HepG2 (cell line): ENCODE results near the gene CAPN10. TPM values are rescaled to one million over a fixed set of nuclear protein-coding genes. Genes with fewer than 3 reads are reported as not detected.

ENCODE experiments used
- BRCA1 ChIP-seq: sonication (generic); formaldehyde crosslinking; IDR thresholded peaks from 2 replicates; pipeline ENCODE4 v1.4.0; 2020; ENCODE audit warnings: missing genetic modification reagents
- CHD2 ChIP-seq: IDR thresholded peaks from 2 replicates; pipeline ENCODE4 v1.6.1; 2011; ENCODE audit warnings: low read depth, low read length, improper control_type of control experiment
- HNRNPLL ChIP-seq: fragments of 200-400 bp; formaldehyde crosslinking; IDR thresholded peaks from 2 replicates; pipeline ENCODE4 v1.6.1; 2017; ENCODE audit warnings: mild to moderate bottlenecking, low read depth, low read length; ENCODE audit not compliant: poor library complexity, severe bottlenecking
- KLF9 ChIP-seq: IDR thresholded peaks from 2 replicates; pipeline ENCODE4 v1.6.1; 2016; ENCODE audit warnings: low read depth
- REST ChIP-seq, 2 experiments: IDR thresholded peaks; 2 replicates each; pipeline ENCODE4 v1.6.1; 2011 to 2012; ENCODE audit warnings: low read length in 2 of 2, borderline replicate concordance in 1 of 2, low read depth in 1 of 2, mild to moderate bottlenecking in 1 of 2, moderate library complexity in 1 of 2
- SMC3 ChIP-seq: IDR thresholded peaks from 2 replicates; pipeline ENCODE4 v1.6.1; 2011; ENCODE audit warnings: low read length, improper control_type of control experiment
- SP5 ChIP-seq: IDR thresholded peaks from 2 replicates; pipeline ENCODE4 v1.6.1; 2016; ENCODE audit warnings: low read depth, borderline replicate concordance
- ZBTB1 ChIP-seq: sonication (generic); formaldehyde crosslinking; IDR thresholded peaks from 2 replicates; pipeline ENCODE4 v1.4.0; 2020; ENCODE audit warnings: missing genetic modification reagents, borderline replicate concordance
- ZNF121 ChIP-seq: sonication (generic); formaldehyde crosslinking; IDR thresholded peaks from 2 replicates; pipeline ENCODE4 v1.5.0; 2020; ENCODE audit warnings: mild to moderate bottlenecking, missing genetic modification reagents
- polyA plus RNA-seq, 8 experiments: library from polyadenylated mRNA; depleted of rRNA in 3 of 8; stranded (reverse) in 7 of 8; unstranded in 1 of 8; fragments of >200 nt; fragmentation: Illumina TruSeq in 4 of 8; extraction: Trizol in 4 of 8; gene quantifications; 2 replicates each; pipeline versions ENCODE4 v1.2.1 to v1.2.3, GENCODE V29; 2011 to 2016; ENCODE audit warnings: low read depth in 4 of 8, missing spikeins in 1 of 8, mixed read lengths in 1 of 8; ENCODE audit not compliant: insufficient read depth in 1 of 8
- total RNA-seq, 5 experiments: library from RNA; depleted of rRNA; stranded (reverse); fragments of >200 nt; fragmentation: Illumina TruSeq; extraction: Trizol; gene quantifications; 2 replicates each; pipeline ENCODE4 v1.2.3, GENCODE V29; 2016; ENCODE audit warnings: low read depth in 1 of 5
- TF ChIP-seq, protein P1 (sequence below): sonication (generic); formaldehyde crosslinking; IDR thresholded peaks from 2 replicates; pipeline ENCODE4 v1.9.0; 2021; ENCODE audit warnings: mild to moderate bottlenecking, missing genetic modification reagents
- TF ChIP-seq, protein P2 (sequence below), 2 experiments: sonication (generic) in 1 of 2; formaldehyde crosslinking in 1 of 2; IDR thresholded peaks; 2 replicates each; pipeline versions ENCODE4 v1.4.0 to v1.6.1; 2016 to 2020; ENCODE audit warnings: borderline replicate concordance in 1 of 2, low read depth in 1 of 2, mild to moderate bottlenecking in 1 of 2, missing genetic modification reagents in 1 of 2
- TF ChIP-seq, protein P3 (sequence below): sonication (generic); formaldehyde crosslinking; IDR thresholded peaks from 2 replicates; pipeline ENCODE4 v1.5.0; 2020; ENCODE audit warnings: missing genetic modification reagents

Gene CAPN10
- total and polyA plus RNA-seq, 2 of the 13 experiments (the other 11 are each of a cell fraction or from before 2014, with no cell fraction given) = 27.6 to 32.4 TPM

DNA sequence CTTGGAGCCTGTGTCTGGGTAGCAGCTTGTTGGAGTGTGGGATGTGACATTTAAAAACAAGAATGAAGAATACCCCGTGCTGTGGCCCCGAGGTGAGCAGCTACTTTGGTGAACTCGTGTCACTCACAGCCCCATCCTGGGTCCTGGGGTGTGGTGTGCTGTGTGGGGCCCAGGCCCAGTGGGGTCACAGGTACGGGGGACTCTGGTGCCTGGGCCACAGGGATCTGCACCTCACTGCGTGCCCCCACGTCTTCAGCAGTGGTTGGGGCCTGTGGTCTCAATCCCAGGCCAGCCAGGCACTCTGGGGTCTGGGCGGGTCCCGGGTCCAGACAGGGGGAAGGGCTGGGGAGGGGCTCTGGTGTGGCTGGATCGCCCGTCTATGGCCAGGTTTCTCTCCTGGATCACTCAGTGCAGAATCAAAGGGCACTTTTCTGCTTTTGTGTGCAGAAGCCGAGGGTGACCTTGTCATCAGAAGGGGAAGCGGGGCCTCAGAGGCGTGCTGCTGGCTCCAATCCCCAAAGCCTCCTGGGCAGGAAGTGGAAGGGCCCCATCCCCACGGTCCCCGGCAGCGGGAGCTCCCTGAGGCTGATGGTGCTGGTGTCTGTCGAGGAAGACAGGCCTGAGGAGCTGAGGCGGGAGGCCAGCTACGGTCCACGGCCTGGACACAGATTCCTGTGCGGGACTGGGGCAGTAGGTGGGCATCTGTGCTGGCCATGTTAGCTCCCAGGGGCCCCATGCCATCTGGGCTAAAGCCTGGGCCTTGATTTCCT lies 40.2 kb downstream of the CAPN10 start (continued):
- peak; percentile 61 for TF ChIP-seq ZNF121 (CRISPR knock-in tag)
- no peak for TF ChIP-seq CHD2
- TF ChIP-seq KLF9 (CRISPR knock-in tag) = no peak
- no peak for TF ChIP-seq ZBTB1 (CRISPR knock-in tag)
- TF ChIP-seq, protein P1, sequence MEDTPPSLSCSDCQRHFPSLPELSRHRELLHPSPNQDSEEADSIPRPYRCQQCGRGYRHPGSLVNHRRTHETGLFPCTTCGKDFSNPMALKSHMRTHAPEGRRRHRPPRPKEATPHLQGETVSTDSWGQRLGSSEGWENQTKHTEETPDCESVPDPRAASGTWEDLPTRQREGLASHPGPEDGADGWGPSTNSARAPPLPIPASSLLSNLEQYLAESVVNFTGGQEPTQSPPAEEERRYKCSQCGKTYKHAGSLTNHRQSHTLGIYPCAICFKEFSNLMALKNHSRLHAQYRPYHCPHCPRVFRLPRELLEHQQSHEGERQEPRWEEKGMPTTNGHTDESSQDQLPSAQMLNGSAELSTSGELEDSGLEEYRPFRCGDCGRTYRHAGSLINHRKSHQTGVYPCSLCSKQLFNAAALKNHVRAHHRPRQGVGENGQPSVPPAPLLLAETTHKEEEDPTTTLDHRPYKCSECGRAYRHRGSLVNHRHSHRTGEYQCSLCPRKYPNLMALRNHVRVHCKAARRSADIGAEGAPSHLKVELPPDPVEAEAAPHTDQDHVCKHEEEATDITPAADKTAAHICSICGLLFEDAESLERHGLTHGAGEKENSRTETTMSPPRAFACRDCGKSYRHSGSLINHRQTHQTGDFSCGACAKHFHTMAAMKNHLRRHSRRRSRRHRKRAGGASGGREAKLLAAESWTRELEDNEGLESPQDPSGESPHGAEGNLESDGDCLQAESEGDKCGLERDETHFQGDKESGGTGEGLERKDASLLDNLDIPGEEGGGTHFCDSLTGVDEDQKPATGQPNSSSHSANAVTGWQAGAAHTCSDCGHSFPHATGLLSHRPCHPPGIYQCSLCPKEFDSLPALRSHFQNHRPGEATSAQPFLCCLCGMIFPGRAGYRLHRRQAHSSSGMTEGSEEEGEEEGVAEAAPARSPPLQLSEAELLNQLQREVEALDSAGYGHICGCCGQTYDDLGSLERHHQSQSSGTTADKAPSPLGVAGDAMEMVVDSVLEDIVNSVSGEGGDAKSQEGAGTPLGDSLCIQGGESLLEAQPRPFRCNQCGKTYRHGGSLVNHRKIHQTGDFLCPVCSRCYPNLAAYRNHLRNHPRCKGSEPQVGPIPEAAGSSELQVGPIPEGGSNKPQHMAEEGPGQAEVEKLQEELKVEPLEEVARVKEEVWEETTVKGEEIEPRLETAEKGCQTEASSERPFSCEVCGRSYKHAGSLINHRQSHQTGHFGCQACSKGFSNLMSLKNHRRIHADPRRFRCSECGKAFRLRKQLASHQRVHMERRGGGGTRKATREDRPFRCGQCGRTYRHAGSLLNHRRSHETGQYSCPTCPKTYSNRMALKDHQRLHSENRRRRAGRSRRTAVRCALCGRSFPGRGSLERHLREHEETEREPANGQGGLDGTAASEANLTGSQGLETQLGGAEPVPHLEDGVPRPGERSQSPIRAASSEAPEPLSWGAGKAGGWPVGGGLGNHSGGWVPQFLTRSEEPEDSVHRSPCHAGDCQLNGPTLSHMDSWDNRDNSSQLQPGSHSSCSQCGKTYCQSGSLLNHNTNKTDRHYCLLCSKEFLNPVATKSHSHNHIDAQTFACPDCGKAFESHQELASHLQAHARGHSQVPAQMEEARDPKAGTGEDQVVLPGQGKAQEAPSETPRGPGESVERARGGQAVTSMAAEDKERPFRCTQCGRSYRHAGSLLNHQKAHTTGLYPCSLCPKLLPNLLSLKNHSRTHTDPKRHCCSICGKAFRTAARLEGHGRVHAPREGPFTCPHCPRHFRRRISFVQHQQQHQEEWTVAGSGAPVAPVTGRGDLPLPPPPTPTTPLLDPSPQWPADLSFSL (CRISPR knock-in tag) = no peak
- TF ChIP-seq BRCA1 = peak; percentile 64; the same call in 1 of the 2 replicates
- peak; percentile 26 for TF ChIP-seq HNRNPLL
- TF ChIP-seq, protein P2, sequence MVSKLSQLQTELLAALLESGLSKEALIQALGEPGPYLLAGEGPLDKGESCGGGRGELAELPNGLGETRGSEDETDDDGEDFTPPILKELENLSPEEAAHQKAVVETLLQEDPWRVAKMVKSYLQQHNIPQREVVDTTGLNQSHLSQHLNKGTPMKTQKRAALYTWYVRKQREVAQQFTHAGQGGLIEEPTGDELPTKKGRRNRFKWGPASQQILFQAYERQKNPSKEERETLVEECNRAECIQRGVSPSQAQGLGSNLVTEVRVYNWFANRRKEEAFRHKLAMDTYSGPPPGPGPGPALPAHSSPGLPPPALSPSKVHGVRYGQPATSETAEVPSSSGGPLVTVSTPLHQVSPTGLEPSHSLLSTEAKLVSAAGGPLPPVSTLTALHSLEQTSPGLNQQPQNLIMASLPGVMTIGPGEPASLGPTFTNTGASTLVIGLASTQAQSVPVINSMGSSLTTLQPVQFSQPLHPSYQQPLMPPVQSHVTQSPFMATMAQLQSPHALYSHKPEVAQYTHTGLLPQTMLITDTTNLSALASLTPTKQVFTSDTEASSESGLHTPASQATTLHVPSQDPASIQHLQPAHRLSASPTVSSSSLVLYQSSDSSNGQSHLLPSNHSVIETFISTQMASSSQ (IDR thresholded peaks at IDR 0.05; ENCODE audit: low read depth) = no peak
- TF ChIP-seq, protein P2 (CRISPR knock-in tag; IDR thresholded peaks at IDR 0.05; ENCODE audit: borderline replicate concordance) = peak; percentile 66; the same call in 1 of the 2 replicates
- TF ChIP-seq REST (IDR thresholded peaks at IDR 0.05; ENCODE audit: borderline replicate concordance in 1 of 2, low read depth in 1 of 2, low read length in 2 of 2) = no peak
- TF ChIP-seq, protein P3, sequence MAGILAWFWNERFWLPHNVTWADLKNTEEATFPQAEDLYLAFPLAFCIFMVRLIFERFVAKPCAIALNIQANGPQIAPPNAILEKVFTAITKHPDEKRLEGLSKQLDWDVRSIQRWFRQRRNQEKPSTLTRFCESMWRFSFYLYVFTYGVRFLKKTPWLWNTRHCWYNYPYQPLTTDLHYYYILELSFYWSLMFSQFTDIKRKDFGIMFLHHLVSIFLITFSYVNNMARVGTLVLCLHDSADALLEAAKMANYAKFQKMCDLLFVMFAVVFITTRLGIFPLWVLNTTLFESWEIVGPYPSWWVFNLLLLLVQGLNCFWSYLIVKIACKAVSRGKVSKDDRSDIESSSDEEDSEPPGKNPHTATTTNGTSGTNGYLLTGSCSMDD = peak; percentile 72; the same call in 1 of the 2 replicates
- peak; percentile 61; the same call in 1 of the 2 replicates for TF ChIP-seq SP5 (CRISPR knock-in tag)
- TF ChIP-seq SMC3 = no peak
